Lower lobe of right lung (tissue), 2 donors: ENCODE measurements around the gene WRNIP1. TPM values are rescaled to one million over a fixed set of nuclear protein-coding genes. Genes with fewer than 3 reads are reported as not detected.
"Not testable (repeated sequence)": the region's sequence is repeated elsewhere in the genome, so short reads cannot be mapped to it uniquely, and the experiment has no call there.

ENCODE experiments used
- ATAC-seq, 2 donors: fragments of 200-7000 bp; cut with Tn5 transposase; one replicate each; pipeline ENCODE4 v1.9.1; 2020 to 2022; ENCODE audit warnings: mild to moderate bottlenecking in 2 of 2, moderate library complexity in 2 of 2
- DNase-seq: peaks from one replicate; pipeline ENCODE4 v3.0.0-alpha.2; 2020
- H3K27ac ChIP-seq: fragments of 200-600 bp; one replicate; pipeline ENCODE4 v1.8.0; 2022
- H3K27me3 ChIP-seq: fragments of 200-600 bp; one replicate; pipeline ENCODE4 v1.8.0; 2022; ENCODE audit warnings: low read depth
- H3K36me3 ChIP-seq: fragments of 200-600 bp; one replicate; pipeline ENCODE4 v1.8.0; 2022; ENCODE audit warnings: mild to moderate bottlenecking
- H3K4me1 ChIP-seq: fragments of 200-600 bp; one replicate; pipeline ENCODE4 v1.8.0; 2022
- H3K4me3 ChIP-seq: fragments of 200-600 bp; one replicate; pipeline ENCODE4 v1.8.0; 2022; ENCODE audit warnings: mild to moderate bottlenecking
- H3K9me3 ChIP-seq: fragments of 200-600 bp; one replicate; pipeline ENCODE4 v1.8.0; 2022
- CTCF ChIP-seq: fragments of 200-600 bp; IDR thresholded peaks from one replicate; pipeline ENCODE4 v1.8.0; 2022; ENCODE audit warnings: antibody characterized with exemption, mild to moderate bottlenecking
- intact Hi-C: fragments of 100-400 bp; cut with DNase I; formaldehyde crosslinking; loops from one replicate; pipeline ENCODE4 v1.11.0; 2022
- total RNA-seq: library from RNA; stranded (reverse); fragmentation: NEBNext Ultra II Directional; extraction: Animal tissue kit (Norgen Biotek cat#: 25700); gene quantifications from one replicate; pipeline ENCODE4 v1.2.1, GENCODE V29; 2021
- donor health status: DM: no; HTN: yes; CAD: no; lungs with severe emphysema.

The WRNIP1 gene
- total RNA-seq, 1 donor from 2014 or later = 45.1 TPM

GRCh38 chr6:2798586-2799134, 33.5 kb downstream of the WRNIP1 start:
- peaks cover 41% of the 10 kb centered on the region for H3K4me1 ChIP-seq
- no peak overlapping the region for H3K27ac ChIP-seq
- H3K27me3 ChIP-seq = no peaks in the 10 kb centered on the region
- intact Hi-C loops = loop anchor here (10.0 kb wide), 1 partner anchor 46 kb away; the partner anchor contains the start of gene SERPINB1
- ATAC-seq (no peak), DNase-seq (no peak)
- H3K9me3 ChIP-seq = no peaks in the 10 kb centered on the region
- no peak for TF ChIP-seq CTCF
- H3K36me3 ChIP-seq = no peaks in the 10 kb centered on the region
- H3K4me3 ChIP-seq = no peak overlapping the region

- ATAC-seq (no peak), DNase-seq (no peak)
- H3K4me1 ChIP-seq = peaks cover 28% of the 10 kb centered on the region
- intact Hi-C loops = loop anchor here (10.0 kb wide), 1 partner anchor 45 kb away; the partner anchor contains the start of gene SERPINB1
- no peaks in the 10 kb centered on the region for H3K9me3 ChIP-seq
- H3K36me3 ChIP-seq = no peaks in the 10 kb centered on the region
- H3K4me3 ChIP-seq = no peak overlapping the region
- TF ChIP-seq CTCF = no peak
- H3K27ac ChIP-seq = no peak overlapping the region
- no peaks in the 10 kb centered on the region for H3K27me3 ChIP-seq
Measured at GRCh38 chr6:2799936-2800527, 34.8 kb downstream of the WRNIP1 start.

- no peak for ATAC-seq
- H3K9me3 ChIP-seq = no peaks in the 10 kb centered on the region
- peaks cover 22% of the 10 kb centered on the region for H3K4me1 ChIP-seq
- H3K4me3 ChIP-seq = no peak overlapping the region
- H3K27ac ChIP-seq = no peak overlapping the region
- no peak for TF ChIP-seq CTCF
- DNase-seq = no peak
- no peaks in the 10 kb centered on the region for H3K27me3 ChIP-seq
- intact Hi-C loops = no loop called here
- no peaks in the 10 kb centered on the region for H3K36me3 ChIP-seq
Measured at GRCh38 chr6:2800552-2801316, 35.5 kb downstream of the WRNIP1 start.

GRCh38 chr6:2801687-2802086, 36.5 kb downstream of the WRNIP1 start:
- ATAC-seq, H3K9me3 ChIP-seq, H3K27ac ChIP-seq, H3K27me3 ChIP-seq, intact Hi-C loops, H3K36me3 ChIP-seq, DNase-seq, H3K4me3 ChIP-seq: not testable (repeated sequence)
- H3K4me1 ChIP-seq = peaks cover 20% of the 10 kb centered on the region

GRCh38 chr6:2802521-2803060, 37.4 kb downstream of the WRNIP1 start:
- ATAC-seq = no peak
- no peaks in the 10 kb centered on the region for H3K9me3 ChIP-seq
- TF ChIP-seq CTCF = no peak
- intact Hi-C loops = no loop called here
- no peak overlapping the region for H3K4me3 ChIP-seq
- peaks cover 11% of the 10 kb centered on the region for H3K4me1 ChIP-seq
- DNase-seq = no peak
- no peak overlapping the region for H3K27ac ChIP-seq
- no peaks in the 10 kb centered on the region for H3K36me3 ChIP-seq
- no peaks in the 10 kb centered on the region for H3K27me3 ChIP-seq
